Measurements from ENCODE around the gene GAL3ST2. TPM values are rescaled to one million over a fixed set of nuclear protein-coding genes. Genes with fewer than 3 reads are reported as not detected.

GAL3ST2 gene
- total RNA-seq, 2 experiments from 2014 or later = 0.20 TPM; not detected in 1

- ATAC-seq (peak; percentile 4), DNase-seq (peak; percentile 40)
- H3K27me3 Mint-ChIP-seq = peaks cover 62% of the 10 kb centered on the region
- CTCF ChIA-PET = interaction anchor here (0.6 to 2.1 kb wide), 6 partner anchors 16 to 1157 kb away, joined by 3 to 12 read pairs (median 5); partner anchors contain the start of gene PDCD1
- H3K4me1 Mint-ChIP-seq = peaks cover 32% of the 10 kb centered on the region
- no peak overlapping the region for H3K27ac Mint-ChIP-seq
- H3K9me3 Mint-ChIP-seq (ENCODE audit: low read depth) = no peaks in the 10 kb centered on the region
- H3K4me3 Mint-ChIP-seq = peak overlapping the region; percentile 69
- no peaks in the 10 kb centered on the region for H3K36me3 Mint-ChIP-seq
Measured at GRCh38 chr2:241843321-241844065, 66.9 kb downstream of the GAL3ST2 start.

GRCh38 chr2:241844066-241844728, 67.6 kb downstream of the GAL3ST2 start:
- Mint-ChIP-seq H3K27ac (peak overlapping the region; percentile 66), H3K4me3 (peak overlapping the region; percentile 43), H3K27me3 (peaks cover 57% of the 10 kb centered on the region), H3K9me3 (ENCODE audit: low read depth) (no peaks in the 10 kb centered on the region), H3K4me1 (peaks cover 32% of the 10 kb centered on the region), H3K36me3 (no peaks in the 10 kb centered on the region)
- ATAC-seq (peak; percentile 85), DNase-seq (peak; percentile 83)
- CTCF ChIA-PET = interaction anchor here (0.6 to 2.1 kb wide), 7 partner anchors 11 to 1158 kb away, joined by 3 to 12 read pairs (median 5); partner anchors contain the start of gene PDCD1

DNA sequence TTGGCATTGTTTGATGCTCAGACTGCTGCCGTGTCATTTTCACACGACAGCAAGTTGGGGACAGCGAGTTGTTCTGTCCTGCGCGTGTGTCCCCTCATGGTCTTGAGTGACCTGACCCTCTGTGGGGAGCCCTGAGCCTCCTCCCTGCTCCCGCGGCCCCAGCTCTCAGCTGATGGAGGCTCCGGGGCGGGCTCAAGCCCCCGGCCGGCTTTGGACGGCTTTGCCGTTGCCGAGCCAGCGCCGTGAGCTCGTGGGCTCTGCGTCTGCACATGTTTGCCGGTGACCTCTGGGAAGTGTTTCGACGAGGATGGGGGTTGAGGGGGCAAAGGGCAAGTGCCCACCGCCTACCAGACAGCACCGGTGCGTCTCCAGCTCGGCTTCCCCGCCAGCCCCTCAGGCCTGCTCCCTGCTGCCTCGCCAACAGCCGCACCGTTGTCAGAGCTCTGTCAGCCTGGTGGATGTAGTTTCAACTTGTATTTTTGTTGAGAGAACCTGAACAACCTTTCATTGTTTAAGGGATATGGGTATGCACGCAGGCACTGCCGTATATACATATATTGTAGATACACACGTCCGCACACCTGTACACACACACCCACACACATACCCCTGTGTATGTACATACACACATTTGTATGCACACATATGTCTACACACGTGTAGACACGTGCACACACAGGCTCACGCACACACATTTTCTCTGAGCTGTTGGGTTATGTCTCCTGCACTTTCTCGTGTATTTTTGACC, 68.4 kb downstream of the GAL3ST2 start:
- ATAC-seq (no peak), DNase-seq (peak; percentile 36)
- CTCF ChIA-PET = interaction anchor here (0.8 to 2.1 kb wide), 5 partner anchors 11 to 80 kb away, joined by 3 to 12 read pairs (median 5); partner anchors contain the start of gene PDCD1
- H3K27me3 Mint-ChIP-seq = peaks cover 51% of the 10 kb centered on the region
- H3K9me3 Mint-ChIP-seq (ENCODE audit: low read depth) = no peaks in the 10 kb centered on the region
- peak overlapping the region; percentile 43 for H3K4me3 Mint-ChIP-seq
- peaks cover 32% of the 10 kb centered on the region for H3K4me1 Mint-ChIP-seq
- no peak overlapping the region for H3K27ac Mint-ChIP-seq
- H3K36me3 Mint-ChIP-seq = no peaks in the 10 kb centered on the region

DNA sequence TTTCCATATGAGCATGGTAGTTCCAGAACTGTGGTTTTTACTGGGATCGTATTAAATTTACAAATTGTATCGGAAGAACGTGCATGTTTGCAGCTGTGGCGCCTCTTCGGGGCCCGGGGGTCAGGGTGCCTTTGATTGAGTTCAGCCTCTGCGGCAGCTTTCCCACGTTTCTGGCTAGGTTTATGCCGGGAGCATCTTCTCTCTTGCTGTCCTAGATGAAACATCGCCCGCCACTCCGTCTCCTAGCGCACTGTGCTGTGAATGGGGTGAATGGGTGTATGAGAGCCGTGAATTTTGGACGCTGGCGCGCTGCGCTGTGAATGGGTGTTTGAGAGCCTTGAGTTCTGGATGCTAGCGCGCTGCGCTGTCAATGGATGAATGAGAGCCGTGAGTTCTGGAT, 69.8 kb downstream of the GAL3ST2 start:
- Mint-ChIP-seq H3K4me3 (no peak overlapping the region), H3K9me3 (ENCODE audit: low read depth) (no peaks in the 10 kb centered on the region), H3K27ac (no peak overlapping the region), H3K27me3 (peaks cover 37% of the 10 kb centered on the region), H3K36me3 (no peaks in the 10 kb centered on the region), H3K4me1 (peaks cover 32% of the 10 kb centered on the region)
- ATAC-seq (no peak), DNase-seq (peak; percentile 34)
- CTCF ChIA-PET = no interaction called here

GRCh38 chr2:241848761-241849615, 72.4 kb downstream of the GAL3ST2 start:
- CTCF ChIA-PET = no interaction called here
- H3K9me3 Mint-ChIP-seq (ENCODE audit: low read depth) = no peaks in the 10 kb centered on the region
- no peaks in the 10 kb centered on the region for H3K36me3 Mint-ChIP-seq
- H3K27me3 Mint-ChIP-seq = peaks cover 20% of the 10 kb centered on the region
- no peak for ATAC-seq
- peak; percentile 36 for DNase-seq
- peaks cover 20% of the 10 kb centered on the region for H3K4me1 Mint-ChIP-seq
- no peak overlapping the region for H3K4me3 Mint-ChIP-seq
- no peak overlapping the region for H3K27ac Mint-ChIP-seq

- peaks cover 13% of the 10 kb centered on the region for H3K4me1 Mint-ChIP-seq
- peaks cover 15% of the 10 kb centered on the region for H3K27me3 Mint-ChIP-seq
- H3K9me3 Mint-ChIP-seq (ENCODE audit: low read depth) = no peaks in the 10 kb centered on the region
- CTCF ChIA-PET = no interaction called here
- H3K27ac Mint-ChIP-seq = no peak overlapping the region
- H3K4me3 Mint-ChIP-seq = no peak overlapping the region
- DNase-seq = peak; percentile 39
- ATAC-seq = no peak
- no peaks in the 10 kb centered on the region for H3K36me3 Mint-ChIP-seq
Measured at GRCh38 chr2:241849616-241850543, 73.3 kb downstream of the GAL3ST2 start.

DNA sequence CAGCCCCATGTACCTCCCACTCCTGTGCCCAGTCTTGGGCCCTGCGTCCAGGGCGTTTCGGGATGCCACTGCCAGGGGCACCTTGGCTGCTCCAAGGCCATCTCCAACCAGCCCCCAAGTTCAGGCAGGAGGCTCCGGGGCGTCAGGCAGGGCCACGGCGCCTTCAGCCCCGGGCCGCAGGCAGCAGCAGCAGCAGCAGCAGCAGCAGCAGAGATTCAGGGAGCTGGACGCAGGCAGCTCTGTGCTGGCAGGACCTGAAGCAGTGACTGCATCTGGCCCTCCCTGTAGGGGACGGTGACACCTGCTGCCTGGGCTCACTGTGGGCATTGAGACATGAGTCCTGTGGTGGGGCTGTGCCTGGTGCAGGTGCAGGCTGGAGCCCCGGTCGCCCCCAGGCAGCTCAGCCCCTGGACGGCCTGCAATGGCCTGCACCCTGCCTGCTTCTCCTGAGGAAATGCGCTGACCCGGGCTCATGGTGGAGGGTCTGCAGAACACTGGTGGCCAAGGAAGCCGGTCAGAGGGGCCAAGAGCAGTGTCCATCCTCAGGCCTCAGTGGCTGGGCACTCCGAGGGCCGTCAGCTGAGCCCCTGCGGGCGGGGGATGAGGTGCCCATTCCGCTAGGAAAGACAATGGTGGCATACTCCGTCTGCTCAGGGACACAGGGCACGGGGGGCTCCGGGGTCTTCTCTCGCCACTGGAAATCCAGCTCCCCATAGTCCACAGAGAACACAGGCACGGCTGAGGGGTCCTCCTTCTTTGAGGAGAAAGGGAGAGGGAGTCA, 74.1 kb downstream of the GAL3ST2 start:
- DNase-seq = peak; percentile 30

GRCh38 chr2:241851325-241852115, 74.9 kb downstream of the GAL3ST2 start:
- no peak overlapping the region for H3K27ac Mint-ChIP-seq
- CTCF ChIA-PET = no interaction called here
- no peaks in the 10 kb centered on the region for H3K4me1 Mint-ChIP-seq
- DNase-seq = no peak
- H3K4me3 Mint-ChIP-seq = no peak overlapping the region
- no peak for ATAC-seq
- H3K36me3 Mint-ChIP-seq = no peaks in the 10 kb centered on the region
- no peaks in the 10 kb centered on the region for H3K9me3 Mint-ChIP-seq (ENCODE audit: low read depth)
- H3K27me3 Mint-ChIP-seq = peaks cover 2% of the 10 kb centered on the region

More for the DNA sequence above, 74.1 kb downstream of the GAL3ST2 start:
- Mint-ChIP-seq H3K27me3 (peaks cover 8% of the 10 kb centered on the region), H3K27ac (no peak overlapping the region), H3K9me3 (ENCODE audit: low read depth) (no peaks in the 10 kb centered on the region), H3K4me3 (no peak overlapping the region), H3K4me1 (peaks cover 6% of the 10 kb centered on the region), H3K36me3 (no peaks in the 10 kb centered on the region)
- no peak for ATAC-seq
- CTCF ChIA-PET = no interaction called here

DNA sequence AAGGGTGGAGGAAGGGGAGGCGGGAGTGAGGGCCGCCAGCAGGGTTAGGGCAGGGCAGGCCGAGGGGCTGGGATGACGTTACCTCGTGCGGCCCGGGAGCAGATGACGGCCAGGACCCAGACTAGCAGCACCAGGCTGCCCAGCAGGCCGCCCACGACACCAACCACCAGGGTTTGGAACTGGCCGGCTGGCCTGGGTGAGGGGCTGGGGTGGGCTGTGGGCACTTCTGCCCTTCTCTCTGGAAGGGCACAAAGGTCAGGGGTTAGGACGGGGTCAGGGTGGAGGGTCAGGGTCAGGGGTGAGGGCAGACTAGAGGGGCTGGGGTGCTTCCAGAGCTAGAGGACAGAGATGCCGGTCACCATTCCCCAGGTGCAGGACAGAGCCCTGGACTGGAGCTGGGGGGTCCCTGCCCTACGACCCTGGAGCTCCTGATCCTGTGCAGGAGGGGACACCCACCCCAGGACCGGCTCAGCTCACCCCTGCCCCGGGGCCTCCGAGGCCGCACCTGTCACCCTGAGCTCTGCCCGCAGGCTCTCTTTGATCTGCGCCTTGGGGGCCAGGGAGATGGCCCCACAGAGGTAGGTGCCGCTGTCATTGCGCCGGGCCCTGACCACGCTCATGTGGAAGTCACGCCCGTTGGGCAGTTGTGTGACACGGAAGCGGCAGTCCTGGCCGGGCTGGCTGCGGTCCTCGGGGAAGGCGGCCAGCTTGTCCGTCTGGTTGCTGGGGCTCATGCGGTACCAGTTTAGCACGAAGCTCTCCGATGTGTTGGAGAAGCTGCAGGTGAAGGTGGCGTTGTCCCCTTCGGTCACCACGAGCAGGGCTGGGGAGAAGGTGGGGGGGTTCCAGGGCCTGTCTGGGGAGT, 75.7 kb downstream of the GAL3ST2 start:
- CTCF ChIA-PET = no interaction called here
- Mint-ChIP-seq H3K36me3 (no peaks in the 10 kb centered on the region), H3K27ac (no peak overlapping the region), H3K27me3 (no peaks in the 10 kb centered on the region), H3K9me3 (ENCODE audit: low read depth) (no peaks in the 10 kb centered on the region), H3K4me1 (no peaks in the 10 kb centered on the region), H3K4me3 (no peak overlapping the region)
- ATAC-seq (no peak), DNase-seq (peak; percentile 33)

GRCh38 chr2:241852981-241853631, 76.5 kb downstream of the GAL3ST2 start:
- Mint-ChIP-seq H3K36me3 (no peaks in the 10 kb centered on the region), H3K9me3 (ENCODE audit: low read depth) (no peaks in the 10 kb centered on the region), H3K27ac (no peak overlapping the region), H3K4me1 (no peaks in the 10 kb centered on the region), H3K4me3 (no peak overlapping the region), H3K27me3 (no peaks in the 10 kb centered on the region)
- DNase-seq (peak; percentile 16), ATAC-seq (no peak)
- CTCF ChIA-PET = no interaction called here

Data from activated CD8-positive, alpha-beta memory T cell treated with anti-CD3 and anti-CD28 coated beads, Interleukin-2, amount 10 ng/mL, durations not matched to agents 7 days and 5 days (primary cell).